NOMO-1 treated with dmso at 0.1 percent for 144 hours (cell line): Measurements from ENCODE around the gene JADE2.
"Not testable (repeated sequence)": the region's sequence is repeated elsewhere in the genome, so short reads cannot be mapped to it uniquely, and the experiment has no call there.

Source experiments
- DNase-seq: peaks from one replicate; lab custom pipeline; 2025; ENCODE audit not compliant: unreplicated experiment; lab: John Stamatoyannopoulos, UW

JADE2 gene

GRCh38 chr5:134524826-134525682 is at the start of gene JADE2:
Gene JADE2 (plus strand): TSS chr5:134525670. CDS start chr5:134535858, 10,188 bp downstream.
- peak; percentile 64 for DNase-seq

- no peak for DNase-seq
These were observed 47.8 kb upstream of the JADE2 start for GRCh38 chr5:134477462-134478245.

- no peak for DNase-seq
These were observed 45.6 kb upstream of the JADE2 start for GRCh38 chr5:134479839-134480238.

- DNase-seq: no peak
These were observed 36.1 kb upstream of the JADE2 start for GRCh38 chr5:134489227-134489944.

- no peak for DNase-seq
These were observed 35.1 kb upstream of the JADE2 start for GRCh38 chr5:134490255-134490924.

GRCh38 chr5:134490925-134491271 is 34.6 kb upstream of the JADE2 start:
- DNase-seq: no peak

GRCh38 chr5:134491841-134492442 is 33.5 kb upstream of the JADE2 start:
- DNase-seq: no peak

GRCh38 chr5:134492568-134492967 is 32.9 kb upstream of the JADE2 start:
- DNase-seq: no peak

- DNase-seq: no peak
These were observed 31.9 kb upstream of the JADE2 start for GRCh38 chr5:134493461-134494055.

GRCh38 chr5:134494780-134495179 is 30.7 kb upstream of the JADE2 start:
- no peak for DNase-seq

GRCh38 chr5:134499905-134500304 is 25.6 kb upstream of the JADE2 start:
- not testable (repeated sequence) for DNase-seq

GRCh38 chr5:134500699-134501430 is 24.6 kb upstream of the JADE2 start:
- no peak for DNase-seq

- no peak for DNase-seq
These were observed 23.2 kb upstream of the JADE2 start for GRCh38 chr5:134502259-134502658.

GRCh38 chr5:134503088-134503936 is 22.2 kb upstream of the JADE2 start:
- DNase-seq: peak; percentile 88

GRCh38 chr5:134503937-134504437 is 21.5 kb upstream of the JADE2 start:
- no peak for DNase-seq

GRCh38 chr5:134504629-134505300 is 20.7 kb upstream of the JADE2 start:
- DNase-seq: no peak

GRCh38 chr5:134506054-134507039 is 19.1 kb upstream of the JADE2 start:
- DNase-seq: no peak
